Measurements from ENCODE around the gene MBNL1. TPM values are rescaled to one million over a fixed set of nuclear protein-coding genes. Genes with fewer than 3 reads are reported as not detected.

The MBNL1 gene
- total RNA-seq, 2 donors from 2014 or later: 1.3 to 4.9 TPM

- Histone ChIP-seq H3K36me3 (ENCODE audit: control insufficient read depth, insufficient read depth, low read length) (no peaks in the 10 kb centered on the region), H3K4me1 (ENCODE audit: control insufficient read depth, insufficient read depth, low read length) (no peaks in the 10 kb centered on the region), H3K27ac (ENCODE audit: low read depth, low read length) (no peak overlapping the region), H3K9me3 (ENCODE audit: control insufficient read depth, low read length) (peaks cover 26% of the 10 kb centered on the region), H3K4me3 (ENCODE audit: low read length) (no peak overlapping the region), H3K9ac (ENCODE audit: extremely low read depth, low read length, poor library complexity, severe bottlenecking) (no peak overlapping the region), H3K27me3 (ENCODE audit: control insufficient read depth, insufficient read depth, low read length, poor library complexity, severe bottlenecking) (no peaks in the 10 kb centered on the region)
- Mint-ChIP-seq H3K9me3 (peaks cover 15% of the 10 kb centered on the region), H3K4me1 (peaks cover 15% of the 10 kb centered on the region), H3K27ac (no peak overlapping the region), H3K36me3 (ENCODE audit: low read depth) (peaks cover 2% of the 10 kb centered on the region), H3K27me3 (ENCODE audit: insufficient read depth) (no peaks in the 10 kb centered on the region), H3K4me3 (no peak overlapping the region)
- peak; percentile 63 for DNase-seq
- WGBS, 2 experiments (ENCODE audit: insufficient coverage in 1 of 2, insufficient read length in 1 of 2): 90 to 91% methylated on average over 1 of the region's 2 CpGs
- peak; percentile 77 for TF ChIP-seq CTCF (conservative IDR thresholded peaks at IDR 0.05)
Measured at GRCh38 chr3:152474585-152474984, 205.9 kb downstream of the MBNL1 start.

GRCh38 chr3:152477422-152477821 lies 208.7 kb downstream of the MBNL1 start:
- Mint-ChIP-seq H3K27ac (no peak overlapping the region), H3K4me3 (no peak overlapping the region), H3K36me3 (ENCODE audit: low read depth) (no peaks in the 10 kb centered on the region), H3K27me3 (ENCODE audit: insufficient read depth) (no peaks in the 10 kb centered on the region), H3K4me1 (peaks cover 3% of the 10 kb centered on the region), H3K9me3 (peaks cover 36% of the 10 kb centered on the region)
- Histone ChIP-seq H3K27me3 (ENCODE audit: control insufficient read depth, insufficient read depth, low read length, poor library complexity, severe bottlenecking) (no peaks in the 10 kb centered on the region), H3K9me3 (ENCODE audit: control insufficient read depth, low read length) (peaks cover 36% of the 10 kb centered on the region), H3K9ac (ENCODE audit: extremely low read depth, low read length, poor library complexity, severe bottlenecking) (no peak overlapping the region), H3K36me3 (ENCODE audit: control insufficient read depth, insufficient read depth, low read length) (no peaks in the 10 kb centered on the region), H3K4me1 (ENCODE audit: control insufficient read depth, insufficient read depth, low read length) (no peaks in the 10 kb centered on the region), H3K27ac (ENCODE audit: low read depth, low read length) (no peak overlapping the region), H3K4me3 (ENCODE audit: low read length) (no peak overlapping the region)
- 90 to 95% methylated on average over 2 of the region's 2 CpGs for WGBS, 2 experiments (ENCODE audit: insufficient coverage in 1 of 2, insufficient read length in 1 of 2)
- TF ChIP-seq CTCF (conservative IDR thresholded peaks at IDR 0.05): no peak
- DNase-seq: no peak

- Histone ChIP-seq H3K9me3 (ENCODE audit: control insufficient read depth, low read length) (peaks cover 40% of the 10 kb centered on the region), H3K36me3 (ENCODE audit: control insufficient read depth, insufficient read depth, low read length) (no peaks in the 10 kb centered on the region), H3K9ac (ENCODE audit: extremely low read depth, low read length, poor library complexity, severe bottlenecking) (no peak overlapping the region), H3K27me3 (ENCODE audit: control insufficient read depth, insufficient read depth, low read length, poor library complexity, severe bottlenecking) (no peaks in the 10 kb centered on the region), H3K27ac (ENCODE audit: low read depth, low read length) (no peak overlapping the region), H3K4me3 (ENCODE audit: low read length) (no peak overlapping the region), H3K4me1 (ENCODE audit: control insufficient read depth, insufficient read depth, low read length) (no peaks in the 10 kb centered on the region)
- H3K4me3 Mint-ChIP-seq: no peak overlapping the region
- H3K27me3 Mint-ChIP-seq (ENCODE audit: insufficient read depth): no peaks in the 10 kb centered on the region
- H3K27ac Mint-ChIP-seq: no peak overlapping the region
- no peaks in the 10 kb centered on the region for H3K36me3 Mint-ChIP-seq (ENCODE audit: low read depth)
- TF ChIP-seq CTCF (conservative IDR thresholded peaks at IDR 0.05): no peak
- H3K9me3 Mint-ChIP-seq: peaks cover 44% of the 10 kb centered on the region
- no peak for DNase-seq
- H3K4me1 Mint-ChIP-seq: no peaks in the 10 kb centered on the region
- WGBS, 2 experiments (ENCODE audit: insufficient coverage in 1 of 2, insufficient read length in 1 of 2): 90 to 100% methylated on average over 1 to 2 of the region's 2 CpGs
Measured at GRCh38 chr3:152480282-152480953, 211.7 kb downstream of the MBNL1 start.
